Stimulated activated CD4-positive, alpha-beta T cell treated with anti-CD3 and anti-CD28 coated beads, Interleukin-15, amount 100 ng/mL, for 24 hours (primary cell): Measurements from ENCODE around the gene GALC.

Experiments used
- DNase-seq: peaks from one replicate; pipeline ENCODE4 v3.0.0-alpha.2; 2020

GALC gene

DNA sequence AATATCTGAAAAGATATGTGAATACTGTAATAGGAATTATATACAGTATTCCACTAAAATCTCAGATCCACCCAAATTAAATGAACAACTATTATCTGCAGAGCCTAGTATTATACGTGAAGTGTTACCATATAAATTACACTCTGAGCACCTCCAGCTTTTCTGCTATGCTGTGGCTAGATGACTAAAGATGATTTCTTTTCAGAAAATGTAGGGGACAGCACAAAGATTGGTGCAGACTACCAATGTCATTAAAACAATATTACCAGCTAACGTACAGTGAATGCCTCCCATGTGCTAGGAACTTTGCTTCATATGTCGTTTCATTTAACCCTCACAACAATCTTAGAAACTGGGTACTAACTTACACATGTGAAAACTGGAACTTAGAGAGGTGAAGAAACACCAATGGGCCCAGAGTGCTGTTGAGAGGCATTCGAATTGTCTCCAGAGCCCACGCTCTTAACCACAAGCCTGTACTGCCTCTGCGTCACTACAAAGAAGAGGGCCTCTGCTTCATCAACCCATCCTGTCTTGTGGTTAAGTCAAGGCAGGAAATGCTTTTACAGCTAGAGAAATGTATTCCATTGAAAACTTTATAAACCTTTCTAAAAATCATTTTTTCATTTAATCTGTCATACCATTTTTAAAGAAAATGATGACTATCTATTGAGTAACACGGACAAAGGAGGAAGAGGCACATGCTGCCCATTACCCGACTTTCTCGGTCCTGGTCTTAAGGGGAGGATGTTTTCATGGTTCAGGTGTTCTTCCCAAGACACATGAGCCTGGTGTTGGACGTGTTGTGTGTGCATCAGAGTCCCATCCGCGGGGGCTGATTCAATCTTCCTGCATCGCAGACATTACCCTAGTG lies 13.2 kb upstream of the GALC start:
- peak; percentile 76 for DNase-seq

DNA sequence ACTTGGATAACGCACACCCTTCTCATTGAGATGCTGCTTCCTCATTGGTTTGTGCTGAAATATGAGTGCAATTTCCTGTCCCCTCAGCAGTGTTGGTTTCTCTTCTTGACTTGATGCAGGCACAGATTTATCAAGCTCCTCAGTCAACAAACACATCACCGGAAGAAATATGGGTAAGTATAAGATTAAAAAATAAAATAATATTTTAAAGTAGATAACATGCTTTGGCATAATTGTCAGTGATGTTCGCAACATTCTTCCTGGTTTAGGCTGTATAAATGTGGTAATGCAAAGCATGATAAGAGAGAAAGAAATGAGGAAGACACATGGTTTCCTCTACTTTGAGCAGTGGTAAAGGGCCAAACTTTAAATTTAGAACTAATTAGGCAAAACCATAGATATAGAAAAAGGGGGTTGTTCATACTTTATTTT lies 12.1 kb upstream of the GALC start, which contains the start of gene GPR65:
TSS of gene GPR65 (plus strand) at position 86 of the 432 bp plus-strand sequence. CDS start 5,713 bp downstream, outside the sequence.
- DNase-seq = peak; percentile 23

DNA sequence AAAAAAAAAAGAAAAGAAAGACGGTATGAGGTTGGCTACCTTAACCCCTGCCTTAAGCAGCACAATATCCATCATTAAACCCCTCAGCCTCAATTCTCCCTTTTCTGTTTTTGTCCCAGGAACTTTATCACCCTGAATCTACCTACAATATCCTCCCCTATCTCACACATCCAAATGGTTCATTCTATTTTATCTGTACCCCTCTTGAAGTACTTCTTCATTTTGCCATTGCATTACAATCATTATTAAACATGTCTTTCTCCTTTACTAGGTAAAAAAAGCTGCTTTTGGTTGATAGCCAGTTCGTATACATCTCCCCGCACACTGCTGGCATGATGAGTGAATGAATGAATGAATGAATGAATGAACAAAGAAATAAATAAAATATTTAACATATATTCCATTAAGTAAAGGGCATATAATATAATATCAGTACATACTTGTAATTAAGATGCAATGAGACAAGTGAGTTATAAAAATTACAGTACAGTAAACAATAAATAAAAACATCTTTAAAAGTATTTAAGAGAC lies 11.6 kb upstream of the GALC start:
- DNase-seq = no peak

DNA sequence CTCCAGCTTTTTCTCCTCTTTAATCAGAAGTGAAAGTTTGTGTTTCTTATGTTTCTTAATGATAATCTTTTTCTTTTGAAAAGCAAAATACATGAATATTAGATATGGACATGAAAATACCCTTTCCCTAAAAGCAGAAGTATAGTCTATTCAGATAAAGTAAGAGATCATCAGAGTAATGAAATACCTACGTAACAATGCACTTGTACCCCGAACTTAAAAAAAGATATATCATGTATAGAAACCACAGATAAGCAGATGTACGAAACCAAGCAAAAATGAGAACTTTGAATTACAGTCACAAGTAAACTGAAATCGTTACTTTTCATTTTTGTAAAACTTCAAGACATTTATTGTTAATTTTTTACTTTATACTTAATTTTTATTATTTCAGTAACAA lies 10.4 kb upstream of the GALC start:
- DNase-seq = no peak

DNA sequence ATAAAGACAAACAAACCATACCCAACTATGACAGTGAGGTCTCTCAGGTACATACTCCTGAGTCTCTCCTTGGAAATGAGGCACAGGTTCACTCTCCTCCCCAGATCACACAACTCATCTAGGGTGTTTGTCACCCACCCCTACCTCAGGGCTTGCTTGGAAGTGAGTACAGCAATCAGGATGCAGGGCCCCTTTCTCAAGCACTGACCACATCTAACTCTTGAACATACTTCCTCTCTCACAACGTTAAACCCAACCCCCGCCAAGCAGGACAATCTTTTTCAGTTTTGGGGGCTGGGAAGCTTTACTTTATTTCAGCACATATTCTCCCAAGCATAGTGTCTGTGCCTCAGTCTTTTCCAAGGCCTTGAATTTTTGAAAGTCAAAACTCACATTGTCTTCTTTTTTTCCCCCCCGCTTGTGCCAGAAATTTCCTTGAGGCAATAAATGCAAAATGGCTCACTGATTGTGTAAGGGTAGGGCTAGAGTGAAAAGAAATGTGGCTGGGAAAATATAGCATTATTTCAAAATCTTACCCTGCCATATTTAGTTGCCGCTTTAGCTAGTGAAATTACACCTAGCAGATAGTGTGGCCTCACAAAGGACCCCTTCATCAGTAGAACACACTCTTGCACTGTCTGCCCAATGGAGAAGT lies 9.6 kb upstream of the GALC start:
- no peak for DNase-seq

DNA sequence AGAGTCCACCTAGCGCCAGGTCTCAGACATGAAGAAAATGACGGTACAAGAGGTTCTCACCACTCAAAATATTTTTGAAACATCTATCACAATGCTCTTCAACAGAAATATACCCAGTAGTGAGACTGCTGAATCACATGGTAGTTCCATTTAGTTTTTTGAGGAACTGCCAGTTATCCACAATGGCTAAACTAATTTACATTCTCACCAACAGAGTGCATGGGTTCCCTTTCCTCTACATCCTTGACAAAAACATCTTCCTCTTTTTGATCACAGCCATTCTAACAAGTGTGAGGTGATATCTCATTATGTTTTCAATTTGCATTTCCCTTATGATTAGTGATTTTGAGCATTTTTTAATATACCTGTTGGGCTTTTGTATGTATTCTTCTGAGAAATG lies 6.3 kb upstream of the GALC start:
- DNase-seq = no peak

DNA sequence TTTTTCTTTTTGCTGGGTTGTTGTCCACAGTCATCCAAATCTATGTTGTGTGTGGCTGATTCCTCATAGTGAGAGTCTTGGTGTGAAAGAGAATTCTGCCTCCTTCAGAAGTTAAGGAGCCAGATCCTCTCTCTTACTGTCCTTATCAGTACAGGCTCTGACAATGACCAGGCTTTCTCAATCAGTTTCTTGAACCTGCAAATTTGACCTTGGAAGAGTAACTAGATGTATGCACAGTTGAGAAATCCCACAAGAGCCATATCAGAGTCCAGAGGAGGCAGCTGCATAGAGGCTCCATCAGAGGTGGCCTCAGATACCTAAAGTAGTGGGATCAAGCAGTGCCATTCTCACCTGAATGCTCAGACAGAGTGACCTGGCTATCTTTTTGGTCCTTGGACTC lies 5.5 kb upstream of the GALC start:
- DNase-seq = no peak

DNA sequence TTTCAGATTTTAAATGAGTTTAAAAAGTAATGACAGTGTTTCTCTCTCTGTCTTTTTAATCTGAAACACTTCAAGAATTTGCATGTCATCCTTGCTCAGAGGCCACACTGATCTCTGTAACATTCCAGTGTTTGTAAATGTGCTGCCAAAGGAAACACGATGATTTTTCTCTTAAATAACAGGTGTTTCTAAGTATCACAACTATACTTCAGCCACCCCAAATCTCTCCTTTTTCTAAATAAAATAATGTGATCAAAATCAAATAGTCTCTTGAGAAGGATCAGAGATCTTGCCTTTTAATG lies 3.3 kb upstream of the GALC start:
- DNase-seq = no peak

DNA sequence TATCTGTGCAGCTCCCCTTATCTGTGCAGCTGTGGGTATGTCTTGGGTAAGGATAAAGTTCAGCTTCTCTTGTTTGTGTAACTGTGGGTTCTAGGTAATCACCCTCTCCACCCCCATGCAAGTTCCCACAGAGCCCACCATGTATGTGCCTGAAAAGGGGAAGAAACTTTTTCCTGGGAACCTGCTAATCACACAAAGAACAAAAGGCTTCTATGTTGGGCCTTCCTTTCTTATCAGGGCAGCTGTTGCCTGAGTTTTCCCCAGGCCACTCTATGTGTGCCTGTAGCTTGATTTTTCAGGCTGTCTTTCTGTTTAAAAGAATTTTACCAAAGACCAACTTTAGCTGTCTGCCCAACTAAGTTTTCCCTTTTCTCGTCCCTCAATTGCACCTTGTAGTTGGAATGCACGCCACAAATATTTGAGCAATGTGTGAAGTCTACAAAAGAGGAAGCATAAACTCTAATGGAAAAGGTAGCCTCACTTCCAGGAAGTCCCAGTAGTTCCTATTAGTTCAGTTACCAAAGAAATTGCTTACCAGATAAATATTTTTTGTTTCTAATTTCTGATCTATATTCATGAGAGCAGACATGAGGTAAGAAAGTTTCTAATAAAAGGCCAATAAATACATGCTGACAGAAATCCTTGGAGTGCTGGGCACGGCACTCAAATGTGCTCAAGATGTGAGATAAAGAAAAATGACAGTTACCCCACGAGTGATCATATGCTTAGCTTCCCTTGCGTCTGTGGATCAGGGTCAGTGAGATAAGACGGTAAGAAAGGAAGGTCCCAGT lies 2.7 kb upstream of the GALC start:
- DNase-seq = no peak

DNA sequence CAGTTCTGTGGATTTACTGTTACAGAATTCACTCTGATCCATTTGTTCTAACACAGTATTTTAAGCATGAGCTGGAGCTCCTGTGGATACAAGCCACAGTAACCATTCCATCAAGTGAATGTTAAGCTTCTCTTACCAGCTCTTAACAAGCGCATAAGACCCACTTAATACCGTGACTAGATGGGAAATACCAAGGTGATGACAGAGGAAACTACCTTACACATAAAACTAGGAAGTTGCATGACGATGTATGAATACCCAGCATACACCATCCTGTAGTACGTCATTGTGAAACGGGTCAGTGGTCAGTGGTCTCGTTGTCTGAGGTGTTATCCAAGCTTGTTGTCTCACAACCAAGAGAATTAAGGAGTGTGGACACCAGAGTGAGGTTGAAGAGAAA lies 2.0 kb upstream of the GALC start:
- peak; percentile 30 for DNase-seq

DNA sequence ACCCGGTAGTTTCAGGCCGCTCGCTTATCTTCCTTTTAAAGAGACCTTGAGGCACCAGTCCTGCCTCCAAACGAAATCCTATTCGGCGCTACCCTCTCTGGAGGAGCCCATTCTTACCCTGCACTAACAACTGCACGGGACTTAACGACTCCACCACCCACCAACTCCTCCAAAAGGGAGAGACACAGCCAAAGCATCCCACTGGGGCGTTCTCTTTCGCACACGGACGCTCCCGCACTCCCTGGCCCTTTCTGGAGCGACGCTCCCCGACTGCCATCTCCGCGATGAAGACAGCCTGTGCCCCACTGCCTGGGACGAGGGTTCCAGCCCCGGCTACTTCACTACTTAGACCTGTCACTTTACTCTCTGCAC lies 650 bp downstream of the GALC start:
- DNase-seq = no peak

DNA sequence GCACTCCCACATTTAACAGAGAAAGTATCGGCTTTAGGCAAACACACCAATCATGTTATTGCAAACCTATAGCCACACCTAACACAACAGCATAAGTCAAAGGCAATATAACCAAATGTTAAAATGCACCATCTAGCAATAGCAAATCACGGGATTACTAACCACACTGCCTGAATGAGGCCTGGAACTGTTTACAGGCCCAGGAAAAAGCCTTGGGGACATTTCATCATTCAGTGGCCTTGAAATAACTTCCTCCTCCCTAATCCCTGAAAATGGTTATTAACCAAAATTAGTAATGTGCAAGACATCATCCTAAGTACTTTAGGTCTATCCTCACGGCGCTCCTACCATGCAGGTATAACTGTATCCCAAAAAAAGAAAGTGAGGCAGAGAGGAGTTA lies 2.3 kb downstream of the GALC start:
- no peak for DNase-seq

DNA sequence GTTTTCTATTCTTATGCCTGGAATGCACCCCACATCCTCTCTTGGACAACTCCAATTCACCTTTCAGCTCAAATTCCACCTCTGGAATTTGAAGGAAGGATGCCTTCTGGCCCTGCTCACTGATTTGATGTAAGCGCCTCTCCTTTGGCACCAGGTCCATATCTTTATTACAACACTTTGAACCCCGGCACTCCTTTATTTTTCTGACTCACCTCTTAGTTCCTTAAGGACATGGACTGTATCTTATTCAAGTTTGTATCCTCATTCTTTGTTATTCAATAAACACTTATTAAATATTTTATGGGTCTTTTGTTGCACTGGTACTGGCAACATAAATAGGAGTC lies 3.1 kb downstream of the GALC start:
- DNase-seq = no peak

DNA sequence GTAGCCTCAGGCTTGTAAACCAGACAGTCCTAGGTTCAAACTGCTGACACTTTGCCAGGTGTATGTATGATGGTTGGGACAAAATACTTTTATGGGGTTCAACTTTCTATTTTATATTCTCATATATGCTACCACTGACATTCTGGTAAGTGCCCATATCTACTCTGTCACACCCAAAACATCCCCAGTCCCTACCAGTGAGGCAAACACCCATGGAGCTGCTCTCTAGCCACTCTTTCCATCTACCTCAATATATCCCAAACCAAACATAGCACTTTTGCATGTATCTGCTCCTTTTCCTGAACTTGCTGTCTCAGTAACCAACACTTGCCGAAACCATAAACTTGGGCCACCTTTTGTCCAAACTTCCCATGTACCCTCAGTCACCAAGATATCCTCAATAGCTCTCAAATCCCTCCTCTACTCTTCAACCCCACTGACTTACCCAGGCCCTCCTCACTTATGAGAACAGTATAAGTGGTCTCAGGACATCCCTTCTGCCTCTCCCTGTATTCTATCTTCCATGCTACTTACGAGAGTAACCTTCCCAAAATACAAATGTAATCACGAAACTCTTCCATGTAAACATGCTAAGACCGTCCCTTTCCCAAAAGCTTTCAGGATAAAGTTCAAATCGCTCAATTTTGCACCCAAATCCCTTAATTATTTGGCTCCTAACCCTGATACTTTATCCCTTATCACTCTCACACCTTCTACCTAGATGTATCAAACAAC lies 3.6 kb downstream of the GALC start:
- no peak for DNase-seq

DNA sequence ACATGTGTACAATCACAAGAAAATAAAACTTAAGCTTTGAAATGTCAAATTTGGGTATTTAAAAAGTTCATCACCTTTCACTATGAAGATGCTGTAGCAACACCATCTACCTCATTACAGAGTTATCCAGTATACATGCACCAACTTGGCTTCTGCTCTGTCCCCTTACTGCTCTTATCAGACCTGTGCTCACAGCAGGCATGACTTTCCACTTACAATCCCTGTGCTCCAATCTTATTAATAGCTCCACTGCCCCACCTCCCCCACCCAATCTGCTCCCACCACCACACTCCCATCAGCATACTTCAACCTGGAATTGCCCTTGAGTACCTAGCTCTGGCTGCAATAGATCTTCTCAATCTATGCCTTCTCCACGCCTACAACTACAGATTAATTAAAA lies 13.3 kb downstream of the GALC start:
- DNase-seq = no peak

DNA sequence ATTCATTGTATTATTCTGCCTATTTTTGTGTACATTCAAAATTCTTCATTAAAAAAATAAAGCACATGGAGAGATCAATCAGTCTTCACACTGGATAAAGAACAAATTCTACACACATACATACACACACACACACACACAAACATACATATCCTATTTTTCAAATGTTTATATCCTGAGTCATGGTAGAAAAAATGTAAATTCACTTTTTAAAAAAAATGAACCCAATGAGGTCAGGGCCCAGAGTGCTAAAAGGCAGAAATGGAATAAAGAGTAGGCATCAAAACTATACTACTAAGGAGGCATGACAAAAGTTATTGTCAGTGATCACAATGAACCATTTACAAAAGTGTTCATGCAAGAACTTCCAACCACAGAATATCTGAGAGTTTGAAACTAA lies 17.3 kb downstream of the GALC start:
- DNase-seq = no peak

DNA sequence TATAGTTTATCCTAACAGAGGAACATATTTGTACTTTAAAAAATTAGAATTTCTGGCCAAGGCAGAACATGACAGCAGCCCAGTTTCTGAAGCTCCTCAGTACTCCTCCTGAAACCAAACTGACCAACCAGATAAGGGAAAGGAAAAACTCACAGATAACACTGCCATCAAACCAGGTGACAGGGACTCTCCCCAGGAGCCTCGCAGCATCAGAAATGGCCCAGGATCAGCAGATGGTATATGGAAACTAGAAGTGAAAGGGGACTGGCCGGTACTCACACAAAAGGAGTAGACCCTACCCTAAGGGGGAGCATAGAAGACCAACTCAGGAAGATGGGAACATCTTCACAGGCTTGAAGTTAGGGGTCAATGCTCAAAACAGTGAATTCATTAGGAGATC lies 22.0 kb downstream of the GALC start:
- DNase-seq = no peak

DNA sequence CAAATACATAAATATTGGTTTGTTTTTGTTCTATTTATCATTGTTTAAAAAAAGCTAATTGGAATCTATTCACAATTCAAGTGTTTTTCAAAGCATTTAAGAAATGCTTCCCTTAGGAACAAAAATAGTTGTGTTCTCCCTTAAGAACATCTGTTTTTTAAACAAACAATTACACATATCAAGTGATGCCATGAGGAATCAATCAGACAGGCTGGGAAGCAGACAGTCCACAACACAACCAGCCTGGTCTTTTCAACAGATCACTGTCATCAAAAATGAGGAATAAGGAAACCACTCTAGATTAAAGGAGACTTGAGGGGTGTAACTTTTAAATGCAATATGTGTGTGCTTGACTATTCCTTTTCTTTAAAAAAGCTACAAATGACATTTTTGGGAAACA lies 25.5 kb downstream of the GALC start:
- DNase-seq = no peak

DNA sequence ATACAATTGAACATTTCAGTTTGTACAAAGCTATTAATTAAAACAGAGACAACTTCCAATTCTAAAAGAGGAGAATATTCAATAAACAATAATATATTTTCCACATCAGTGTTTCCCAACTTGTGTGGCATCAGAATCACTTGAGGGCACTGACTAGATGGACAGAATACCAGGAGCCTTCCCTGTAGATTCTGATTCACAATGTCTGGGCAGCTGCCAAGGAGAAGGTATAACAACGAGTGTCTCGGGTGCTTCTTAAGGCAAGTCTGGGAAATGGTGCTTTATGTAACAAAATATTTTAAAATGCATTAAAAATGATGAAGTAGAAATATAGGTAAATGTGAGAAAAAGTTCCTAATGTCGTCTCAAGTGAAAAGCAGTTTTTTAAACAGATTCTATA lies 26.2 kb downstream of the GALC start:
- no peak for DNase-seq

DNA sequence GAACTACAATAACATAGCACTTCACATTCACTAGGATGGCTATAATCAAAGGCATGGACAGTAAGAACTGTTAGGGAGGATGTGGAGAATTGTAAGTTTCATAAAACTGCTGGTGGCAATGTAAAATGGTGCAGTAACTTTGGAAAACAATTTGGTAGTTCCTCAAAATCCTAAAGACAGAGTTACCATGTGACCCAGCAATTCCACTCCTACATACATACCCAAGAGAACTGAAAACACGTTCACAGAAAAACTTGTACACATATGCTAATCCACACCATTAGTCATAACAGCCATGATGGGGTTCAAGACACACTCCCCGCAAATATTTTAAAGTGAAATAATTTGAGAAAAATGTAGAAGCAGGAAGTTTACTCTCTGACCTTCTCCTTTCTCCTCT lies 31.7 kb downstream of the GALC start:
- no peak for DNase-seq

DNA sequence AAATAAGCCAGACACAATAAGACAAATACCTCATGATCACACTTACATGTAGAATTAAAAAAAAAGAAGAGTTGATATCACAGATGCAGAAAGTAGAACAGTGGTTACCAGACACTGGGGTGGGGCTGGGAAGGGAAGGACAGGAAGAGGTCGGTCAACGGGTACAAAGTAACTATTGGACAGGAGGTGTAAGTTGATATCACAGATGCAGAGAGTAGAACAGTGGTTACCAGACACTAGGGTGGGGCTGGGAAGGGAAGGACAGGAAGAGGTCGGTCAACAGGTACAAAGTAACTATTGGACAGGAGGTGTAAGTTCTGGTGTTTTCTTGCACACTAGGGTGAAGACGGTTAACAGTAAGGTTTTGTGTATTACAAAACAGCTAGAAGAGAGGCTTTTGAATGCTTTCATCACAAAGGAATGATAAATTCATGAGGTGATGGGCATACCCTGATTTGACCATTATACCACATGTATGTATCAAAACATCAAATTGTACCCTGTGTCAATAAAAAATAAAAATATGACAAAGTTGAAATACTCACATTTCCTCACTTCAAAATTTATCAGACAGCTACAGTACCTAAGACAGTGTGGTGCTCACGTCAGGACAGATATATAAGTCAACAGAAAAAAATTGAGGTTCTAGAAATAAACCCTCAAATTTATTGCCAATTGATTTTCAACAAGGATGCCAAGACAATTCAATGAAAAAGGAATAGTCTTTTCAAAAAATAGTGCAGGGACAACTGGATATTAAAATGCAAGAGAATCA lies 32.8 kb downstream of the GALC start:
- DNase-seq = no peak

DNA sequence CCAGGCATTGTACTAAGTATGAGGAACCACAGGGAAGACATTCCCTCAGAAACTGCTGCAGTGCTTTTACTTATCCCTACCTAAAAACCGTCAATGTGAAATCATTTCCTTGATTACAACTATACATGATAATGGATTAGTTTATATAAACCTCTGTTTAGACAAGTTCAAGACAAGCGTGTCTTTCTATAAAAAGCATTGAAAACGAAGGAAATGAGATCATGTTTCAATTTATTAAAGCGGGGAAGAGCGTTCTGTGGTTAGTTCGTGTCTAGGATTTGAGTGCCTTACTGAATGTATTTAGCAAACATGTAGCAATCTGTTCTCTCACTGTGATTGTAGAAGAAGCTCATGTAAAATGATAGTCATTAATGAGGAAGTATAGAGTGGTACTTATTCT lies 37.5 kb downstream of the GALC start:
- no peak for DNase-seq
